Islet of Langerhans (tissue), 1 donor: ENCODE results near the gene BOK.

Experiments
- FAIRE-seq: peaks from one replicate; lab custom pipeline; 2011; peaks lifted over from hg19 to GRCh38; lab: Jason Lieb, UNC

The BOK gene

GRCh38 chr2:241603686-241604085 is 45.1 kb downstream of the BOK start:
- FAIRE-seq, result no peak

GRCh38 chr2:241606186-241606585 is 47.6 kb downstream of the BOK start:
- FAIRE-seq, result no peak

- FAIRE-seq, result no peak
These were observed 48.8 kb downstream of the BOK start for GRCh38 chr2:241607162-241607885.

DNA sequence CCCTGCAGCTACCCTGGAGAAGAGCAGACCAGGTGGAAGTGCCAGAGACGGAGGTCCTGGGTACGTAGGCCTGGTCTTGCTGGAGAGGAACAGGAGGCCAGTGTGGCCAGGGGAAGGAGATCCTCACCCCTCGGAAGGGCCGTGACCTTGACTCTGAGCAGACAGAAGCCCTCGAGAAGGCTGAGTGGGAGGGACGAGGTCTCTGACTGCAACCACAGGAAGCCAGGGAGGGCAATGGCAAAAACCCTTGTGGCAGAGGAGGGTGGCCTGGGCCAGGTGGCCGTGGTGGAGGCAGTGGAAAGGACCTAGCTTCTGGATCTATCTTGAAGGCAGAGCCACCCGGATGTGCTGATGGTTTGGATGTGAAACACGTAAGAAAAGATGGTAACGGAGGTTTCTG is 50.3 kb downstream of the BOK start:
- no peak for FAIRE-seq

- FAIRE-seq, result no peak
These were observed 51.6 kb downstream of the BOK start for GRCh38 chr2:241609859-241610793.

- FAIRE-seq, result no peak
These were observed 52.5 kb downstream of the BOK start for GRCh38 chr2:241611062-241611461.

DNA sequence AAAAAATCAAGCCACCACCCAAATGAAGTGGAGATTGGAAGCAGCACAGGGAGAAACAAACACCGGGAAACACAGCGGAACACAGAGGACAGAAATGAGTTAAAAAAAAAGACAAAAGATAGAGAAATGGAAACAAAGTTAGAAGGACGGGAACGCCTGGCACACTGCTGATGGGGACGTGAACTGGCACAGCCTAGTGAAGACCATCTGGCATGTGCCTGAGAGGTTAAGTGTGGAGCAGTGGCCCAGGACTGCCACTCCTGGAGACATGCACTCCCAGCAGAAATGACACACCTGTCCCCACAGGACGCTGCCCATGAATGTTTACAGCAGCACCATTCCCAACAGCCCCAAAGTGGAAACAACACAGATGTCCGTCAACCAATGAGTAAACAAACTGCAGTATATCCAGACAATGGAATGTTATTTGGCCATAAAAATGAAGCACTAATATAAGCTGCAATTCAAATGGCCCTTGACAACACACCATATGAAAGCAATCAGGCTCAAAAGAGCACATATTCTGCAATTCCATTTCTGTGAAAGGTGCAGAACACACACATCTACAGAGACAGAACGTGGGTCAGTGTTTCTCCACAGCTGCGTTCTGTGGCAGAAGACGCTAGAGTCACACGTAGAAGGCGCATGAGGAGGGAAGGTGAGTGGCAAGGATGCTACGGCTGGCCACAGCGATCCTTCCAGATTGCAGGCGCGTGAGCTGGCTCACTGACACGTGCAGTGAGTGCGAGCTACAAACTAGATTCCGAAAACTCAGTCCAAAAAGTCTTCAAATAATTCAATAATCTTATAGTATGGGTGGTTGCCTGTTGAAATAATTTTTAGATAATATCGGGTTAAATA is 53.8 kb downstream of the BOK start:
- peak; percentile 66 for FAIRE-seq

DNA sequence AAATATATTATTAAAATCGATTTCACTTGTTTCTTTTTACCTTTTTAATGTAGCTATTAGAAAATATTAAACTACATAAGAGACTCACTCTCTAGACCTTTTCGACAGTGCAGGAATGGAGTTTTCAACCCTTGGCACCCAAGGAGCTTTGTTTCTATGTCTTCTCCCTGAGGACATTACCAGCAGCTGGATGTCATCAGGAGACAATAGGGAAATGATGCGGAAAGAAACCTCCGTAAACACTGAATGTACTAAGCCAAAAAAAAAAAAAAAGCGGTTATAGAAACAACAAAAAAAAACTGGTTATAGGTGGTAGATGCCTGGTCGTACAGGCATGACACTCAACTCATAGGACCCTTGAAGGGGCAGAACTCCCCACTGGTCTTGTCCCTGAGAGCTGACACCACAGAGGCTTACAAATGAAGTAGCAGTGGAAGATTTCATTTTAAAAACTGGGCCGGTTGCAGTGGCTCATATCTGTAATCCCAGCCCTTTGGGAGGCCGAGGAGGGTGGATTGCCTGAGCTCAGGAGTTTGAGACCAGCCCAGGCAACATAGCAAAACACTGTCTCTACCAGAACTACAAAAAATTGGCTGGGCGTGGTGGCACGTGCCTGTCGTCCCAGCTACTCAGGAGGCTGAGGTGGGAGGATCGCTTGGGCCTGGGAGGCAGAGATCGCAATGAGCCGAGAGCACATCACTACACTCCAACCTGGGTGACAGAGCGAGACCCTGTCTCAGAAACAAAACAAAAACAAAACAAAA is 54.7 kb downstream of the BOK start:
- no peak for FAIRE-seq

DNA sequence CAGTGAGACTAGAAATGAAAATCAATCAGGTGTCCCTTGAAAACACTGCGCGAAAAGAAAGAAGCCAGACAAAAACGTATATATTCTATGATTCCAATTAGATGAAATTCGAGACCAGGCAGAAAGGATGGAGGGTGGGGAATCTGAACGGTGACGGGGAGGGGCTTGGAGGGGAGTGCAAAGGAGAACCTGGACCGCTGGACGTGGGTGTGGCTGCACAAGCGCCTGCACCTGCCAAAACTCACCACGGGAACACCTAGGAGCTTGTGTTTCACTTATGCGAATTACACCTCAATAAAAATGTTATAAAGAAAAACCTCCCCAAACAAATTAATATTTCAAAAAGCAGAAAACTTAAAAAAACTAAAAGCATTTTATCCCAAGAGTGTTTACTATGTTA is 56.5 kb downstream of the BOK start:
- no peak for FAIRE-seq

- no peak for FAIRE-seq
These were observed 57.0 kb downstream of the BOK start for GRCh38 chr2:241615522-241616052.

- no peak for FAIRE-seq
These were observed 57.9 kb downstream of the BOK start for GRCh38 chr2:241616168-241617125.

DNA sequence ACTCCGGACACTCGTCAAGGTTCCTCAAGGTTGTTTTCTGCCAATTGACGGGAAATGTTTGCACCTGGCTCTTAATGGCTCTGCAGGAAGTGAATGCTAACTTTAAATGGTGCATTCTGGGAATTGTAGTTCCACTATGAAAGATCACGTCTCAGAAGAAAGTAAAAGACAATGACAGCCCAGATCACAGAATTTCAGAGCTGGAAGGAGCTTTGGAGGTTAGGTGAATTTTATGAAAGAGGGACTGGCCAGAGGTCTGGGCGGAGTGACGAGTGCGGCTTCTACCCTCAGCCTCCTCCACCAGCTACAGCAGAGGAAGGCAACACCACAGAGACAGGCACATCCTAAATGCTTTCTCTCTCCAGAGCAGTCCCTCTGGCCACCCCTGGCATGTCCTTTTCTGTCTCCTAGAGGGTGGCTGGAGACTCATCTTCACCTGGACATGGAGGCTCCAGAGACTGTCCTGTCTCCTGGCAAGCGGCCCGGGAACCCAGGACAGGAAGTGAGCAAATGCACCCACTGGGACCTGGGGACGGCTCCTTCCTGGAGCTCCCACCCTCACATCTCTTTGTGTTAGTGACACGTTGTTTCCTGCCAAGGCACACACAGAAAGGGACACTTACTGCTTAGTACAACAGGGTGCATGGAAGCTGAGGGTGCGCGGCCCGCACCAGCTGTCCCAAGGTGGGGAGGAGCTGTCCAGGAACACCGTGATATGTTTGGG is 59.0 kb downstream of the BOK start:
- no peak for FAIRE-seq

DNA sequence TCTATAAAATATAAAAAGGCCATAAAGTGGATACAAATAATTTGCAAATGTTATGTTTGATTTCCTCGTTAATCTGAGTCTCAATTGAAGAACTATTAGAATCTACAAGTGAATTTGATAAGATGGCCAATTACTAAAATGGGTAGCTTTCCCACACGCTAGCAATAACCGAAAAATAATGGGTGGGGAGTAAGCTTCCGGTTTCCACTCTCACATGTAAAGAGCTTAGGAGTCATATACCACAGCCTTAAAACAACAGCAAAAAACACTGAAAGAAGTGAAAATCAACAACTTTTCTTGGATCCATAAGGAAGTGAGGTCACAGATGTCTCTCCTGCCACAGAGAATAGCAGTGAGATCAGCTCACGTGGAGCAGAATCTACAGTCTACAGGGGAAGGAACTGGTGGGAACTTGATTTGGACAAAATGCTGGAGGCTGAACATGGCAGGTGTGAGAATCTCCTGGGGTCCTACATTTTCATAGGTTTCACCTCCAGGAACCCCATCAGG is 59.8 kb downstream of the BOK start:
- FAIRE-seq, result no peak

DNA sequence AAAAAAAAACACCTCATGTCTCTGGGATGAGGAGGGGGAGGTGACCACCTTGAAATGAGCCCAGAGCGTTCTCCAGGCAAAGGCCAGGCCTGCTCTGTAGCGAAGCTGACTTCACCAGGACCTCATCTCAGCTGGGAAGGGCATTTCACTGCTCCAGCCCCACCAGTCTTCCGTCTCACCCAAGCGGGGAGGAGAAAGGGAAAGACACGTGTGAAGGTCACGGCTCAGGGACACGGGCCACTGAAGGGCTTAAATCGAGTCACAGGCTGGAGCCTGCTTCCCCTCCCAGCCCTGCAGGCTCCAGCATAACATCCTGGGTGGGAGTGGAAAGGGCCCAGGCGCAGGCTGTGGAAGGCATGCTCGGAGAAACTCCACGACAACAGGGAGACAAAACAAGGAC is 60.3 kb downstream of the BOK start:
- FAIRE-seq, result no peak

DNA sequence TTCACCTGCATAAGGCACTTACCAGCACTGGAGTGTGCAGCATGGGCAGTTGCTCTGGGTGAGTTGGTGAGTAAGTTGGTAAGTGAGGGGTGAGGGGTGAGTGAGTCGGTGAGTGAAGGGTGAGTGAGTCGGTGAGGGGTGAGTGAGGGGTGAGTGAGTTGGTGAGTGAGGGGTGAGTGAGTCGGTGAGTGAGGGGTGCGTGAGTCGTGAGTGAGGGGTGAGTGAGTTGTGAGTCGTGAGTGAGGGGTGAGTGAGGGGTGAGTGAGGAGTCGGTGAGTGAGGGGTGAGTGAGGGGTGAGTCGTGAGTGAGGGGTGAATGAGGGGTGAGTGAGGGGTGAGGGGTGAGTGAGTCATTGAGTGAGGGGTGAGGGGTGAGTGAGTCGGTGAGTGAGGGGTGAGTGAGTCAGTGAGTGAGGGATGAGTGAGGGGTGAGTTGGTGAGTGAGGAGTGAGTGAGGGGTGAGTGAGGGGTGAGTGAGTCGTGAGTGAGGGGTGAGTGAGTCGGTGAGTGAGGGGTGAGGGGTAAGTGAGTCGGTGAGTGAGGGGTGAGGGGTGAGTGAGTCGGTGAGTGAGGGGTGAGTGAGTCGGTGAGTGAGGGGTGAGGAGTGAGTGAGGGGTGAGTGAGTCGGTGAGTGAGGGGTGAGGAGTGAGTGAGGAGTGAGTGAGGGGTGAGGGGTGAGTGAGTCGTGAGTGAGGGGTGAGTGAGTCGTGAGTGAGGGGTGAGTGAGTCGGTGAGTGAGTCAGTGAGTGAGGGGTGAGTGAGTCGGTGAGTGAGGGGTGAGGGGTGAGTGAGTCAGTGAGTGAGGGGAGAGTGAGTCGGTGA is 61.3 kb downstream of the BOK start:
- no peak for FAIRE-seq

DNA sequence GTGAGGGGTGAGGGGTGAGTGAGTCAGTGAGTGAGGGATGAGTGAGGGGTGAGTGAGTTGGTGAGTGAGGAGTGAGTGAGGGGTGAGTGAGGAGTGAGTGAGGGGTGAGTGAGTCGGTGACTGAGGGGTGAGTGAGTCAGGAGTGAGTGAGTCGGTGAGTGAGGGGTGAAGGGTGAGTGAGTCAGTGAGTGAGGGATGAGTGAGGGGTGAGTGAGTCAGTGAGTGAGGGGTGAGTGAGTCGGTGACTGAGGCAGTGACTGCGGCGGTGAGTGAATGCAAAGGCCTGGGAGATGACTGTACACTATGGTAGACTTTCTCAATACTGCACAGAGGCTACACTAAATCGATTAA is 61.8 kb downstream of the BOK start:
- no peak for FAIRE-seq
